AG04450 (cell line): ENCODE results near the gene CELF5. TPM values are rescaled to one million over a fixed set of nuclear protein-coding genes. Genes with fewer than 3 reads are reported as not detected.

ENCODE experiments used
- CTCF ChIA-PET: fragments of 300-600, 350-600 bp; formaldehyde crosslinking; extraction: SDS; loops from one replicate; lab custom pipeline; 2022; ENCODE audit warnings: antibody characterized with exemption, inconsistent platforms; lab: Charles Lee
- POLR2A ChIA-PET: fragments of 350-600 bp; formaldehyde crosslinking; extraction: SDS; loops from one replicate; lab custom pipeline; 2021; ENCODE audit warnings: antibody characterized with exemption, inconsistent platforms; lab: Yijun Ruan, JAX
- DNase-seq: peaks from one replicate; pipeline ENCODE4 v3.0.0-alpha.2; 2011; ENCODE audit warnings: low read depth, low spot score
- H3K27ac ChIP-seq: one replicate; pipeline ENCODE4 v1.5.1; 2012; ENCODE audit warnings: low read depth, low read length, control low read depth
- H3K27me3 ChIP-seq: one replicate; pipeline ENCODE4 v1.6.0; 2012; ENCODE audit warnings: low read length; ENCODE audit not compliant: control insufficient read depth, insufficient read depth
- H3K4me3 ChIP-seq: 2 replicates; pipeline ENCODE4 v1.5.1; 2011; ENCODE audit warnings: mild to moderate bottlenecking, low read depth, low read length, control low read depth
- H3K9me3 ChIP-seq: 2 replicates; pipeline ENCODE4 v1.5.1; 2012; ENCODE audit warnings: low read length; ENCODE audit not compliant: control insufficient read depth, insufficient read depth
- polyA plus RNA-seq: library from polyadenylated mRNA; depleted of rRNA; stranded (reverse); fragments of >200 nt; gene quantifications from 2 replicates; pipeline ENCODE4 v1.2.3, GENCODE V29; 2011
- TF ChIP-seq, protein P1 (sequence below): IDR thresholded peaks from 2 replicates; pipeline ENCODE4 v1.5.1; 2011; ENCODE audit warnings: low read depth, low read length, control low read depth, inconsistent platforms

CELF5 gene
- polyA plus RNA-seq, 1 experiment: not detected

DNA sequence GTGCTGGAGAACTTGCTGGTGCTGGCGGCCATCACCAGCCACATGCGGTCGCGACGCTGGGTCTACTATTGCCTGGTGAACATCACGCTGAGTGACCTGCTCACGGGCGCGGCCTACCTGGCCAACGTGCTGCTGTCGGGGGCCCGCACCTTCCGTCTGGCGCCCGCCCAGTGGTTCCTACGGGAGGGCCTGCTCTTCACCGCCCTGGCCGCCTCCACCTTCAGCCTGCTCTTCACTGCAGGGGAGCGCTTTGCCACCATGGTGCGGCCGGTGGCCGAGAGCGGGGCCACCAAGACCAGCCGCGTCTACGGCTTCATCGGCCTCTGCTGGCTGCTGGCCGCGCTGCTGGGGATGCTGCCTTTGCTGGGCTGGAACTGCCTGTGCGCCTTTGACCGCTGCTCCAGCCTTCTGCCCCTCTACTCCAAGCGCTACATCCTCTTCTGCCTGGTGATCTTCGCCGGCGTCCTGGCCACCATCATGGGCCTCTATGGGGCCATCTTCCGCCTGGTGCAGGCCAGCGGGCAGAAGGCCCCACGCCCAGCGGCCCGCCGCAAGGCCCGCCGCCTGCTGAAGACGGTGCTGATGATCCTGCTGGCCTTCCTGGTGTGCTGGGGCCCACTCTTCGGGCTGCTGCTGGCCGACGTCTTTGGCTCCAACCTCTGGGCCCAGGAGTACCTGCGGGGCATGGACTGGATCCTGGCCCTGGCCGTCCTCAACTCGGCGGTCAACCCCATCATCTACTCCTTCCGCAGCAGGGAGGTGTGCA lies 45.3 kb upstream of the CELF5 start:
- DNase-seq: no peak
- no peaks in the 10 kb centered on the region for H3K27me3 ChIP-seq
- peaks cover 12% of the 10 kb centered on the region; the same call in 1 of the 2 replicates for H3K9me3 ChIP-seq
- POLR2A ChIA-PET: no interaction called here
- H3K27ac ChIP-seq: no peak overlapping the region
- no peak overlapping the region for H3K4me3 ChIP-seq
- TF ChIP-seq, protein P1, sequence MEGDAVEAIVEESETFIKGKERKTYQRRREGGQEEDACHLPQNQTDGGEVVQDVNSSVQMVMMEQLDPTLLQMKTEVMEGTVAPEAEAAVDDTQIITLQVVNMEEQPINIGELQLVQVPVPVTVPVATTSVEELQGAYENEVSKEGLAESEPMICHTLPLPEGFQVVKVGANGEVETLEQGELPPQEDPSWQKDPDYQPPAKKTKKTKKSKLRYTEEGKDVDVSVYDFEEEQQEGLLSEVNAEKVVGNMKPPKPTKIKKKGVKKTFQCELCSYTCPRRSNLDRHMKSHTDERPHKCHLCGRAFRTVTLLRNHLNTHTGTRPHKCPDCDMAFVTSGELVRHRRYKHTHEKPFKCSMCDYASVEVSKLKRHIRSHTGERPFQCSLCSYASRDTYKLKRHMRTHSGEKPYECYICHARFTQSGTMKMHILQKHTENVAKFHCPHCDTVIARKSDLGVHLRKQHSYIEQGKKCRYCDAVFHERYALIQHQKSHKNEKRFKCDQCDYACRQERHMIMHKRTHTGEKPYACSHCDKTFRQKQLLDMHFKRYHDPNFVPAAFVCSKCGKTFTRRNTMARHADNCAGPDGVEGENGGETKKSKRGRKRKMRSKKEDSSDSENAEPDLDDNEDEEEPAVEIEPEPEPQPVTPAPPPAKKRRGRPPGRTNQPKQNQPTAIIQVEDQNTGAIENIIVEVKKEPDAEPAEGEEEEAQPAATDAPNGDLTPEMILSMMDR: no peak
- CTCF ChIA-PET: no interaction called here

DNA sequence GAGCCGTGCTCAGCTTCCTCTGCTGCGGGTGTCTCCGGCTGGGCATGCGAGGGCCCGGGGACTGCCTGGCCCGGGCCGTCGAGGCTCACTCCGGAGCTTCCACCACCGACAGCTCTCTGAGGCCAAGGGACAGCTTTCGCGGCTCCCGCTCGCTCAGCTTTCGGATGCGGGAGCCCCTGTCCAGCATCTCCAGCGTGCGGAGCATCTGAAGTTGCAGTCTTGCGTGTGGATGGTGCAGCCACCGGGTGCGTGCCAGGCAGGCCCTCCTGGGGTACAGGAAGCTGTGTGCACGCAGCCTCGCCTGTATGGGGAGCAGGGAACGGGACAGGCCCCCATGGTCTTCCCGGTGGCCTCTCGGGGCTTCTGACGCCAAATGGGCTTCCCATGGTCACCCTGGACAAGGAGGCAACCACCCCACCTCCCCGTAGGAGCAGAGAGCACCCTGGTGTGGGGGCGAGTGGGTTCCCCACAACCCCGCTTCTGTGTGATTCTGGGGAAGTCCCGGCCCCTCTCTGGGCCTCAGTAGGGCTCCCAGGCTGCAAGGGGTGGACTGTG lies 44.6 kb upstream of the CELF5 start:
- TF ChIP-seq, protein P1: no peak
- Histone ChIP-seq H3K27me3 (no peaks in the 10 kb centered on the region), H3K27ac (no peak overlapping the region), H3K9me3 (peaks cover 12% of the 10 kb centered on the region; the same call in 1 of the 2 replicates), H3K4me3 (no peak overlapping the region)
- ChIA-PET POLR2A (no interaction called here), CTCF (no interaction called here)
- DNase-seq: no peak

DNA sequence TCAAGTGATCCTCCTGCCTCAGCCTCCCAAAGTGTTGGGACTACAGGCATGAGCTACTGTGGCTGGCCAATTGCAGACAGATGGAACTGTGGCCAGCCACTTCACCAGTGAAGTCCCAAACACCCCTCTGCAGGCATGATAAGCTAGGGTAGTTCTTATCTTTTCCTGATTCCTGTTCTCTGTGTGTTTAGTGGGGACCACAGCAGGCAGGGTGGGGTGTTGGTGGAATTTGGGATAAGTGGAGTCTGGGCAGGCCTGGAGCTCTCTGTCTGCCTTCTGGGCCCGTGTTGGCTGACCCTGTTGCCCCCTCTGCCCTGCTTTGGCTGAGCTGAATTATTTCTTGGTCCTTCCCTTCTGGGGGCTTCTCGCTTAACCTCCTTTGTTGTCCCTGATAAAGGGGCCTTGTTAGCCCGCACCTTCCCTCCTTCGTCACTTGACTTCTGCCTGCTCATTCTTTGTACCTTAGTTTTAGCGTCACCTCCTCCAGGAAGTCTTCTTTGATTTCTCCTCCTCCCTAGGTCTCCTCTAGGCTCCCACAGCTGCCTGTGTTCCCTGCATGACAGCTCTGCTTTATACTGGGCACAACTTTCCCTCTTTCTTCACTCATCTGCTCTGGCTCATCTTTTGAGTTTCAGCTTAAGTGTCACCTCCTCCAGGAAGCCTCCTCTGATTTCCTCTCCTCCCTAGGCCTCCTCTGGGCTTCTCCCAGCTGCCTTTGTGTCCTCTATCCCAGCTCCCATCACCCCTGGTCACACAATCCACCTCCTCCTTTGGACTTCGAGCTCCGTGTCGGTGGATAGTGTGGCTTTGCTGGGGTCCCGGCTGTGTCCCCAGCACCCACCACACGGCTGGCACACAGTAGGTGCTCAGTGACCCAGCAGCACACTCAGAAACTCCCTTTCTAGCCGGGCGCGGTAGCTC lies 40.5 kb upstream of the CELF5 start:
- Histone ChIP-seq H3K27ac (no peak overlapping the region), H3K4me3 (no peak overlapping the region), H3K9me3 (peaks cover 8% of the 10 kb centered on the region; the same call in 1 of the 2 replicates), H3K27me3 (no peaks in the 10 kb centered on the region)
- ChIA-PET POLR2A (interaction anchor here (0.6 kb wide), 1 partner anchor 291 kb away, joined by 3 read pairs; no protein-coding TSS in a partner anchor), CTCF (interaction anchor here (1.2 kb wide), 1 partner anchor 233 kb away, joined by 6 read pairs; no protein-coding TSS in a partner anchor)
- TF ChIP-seq, protein P1: no peak
- DNase-seq: no peak

DNA sequence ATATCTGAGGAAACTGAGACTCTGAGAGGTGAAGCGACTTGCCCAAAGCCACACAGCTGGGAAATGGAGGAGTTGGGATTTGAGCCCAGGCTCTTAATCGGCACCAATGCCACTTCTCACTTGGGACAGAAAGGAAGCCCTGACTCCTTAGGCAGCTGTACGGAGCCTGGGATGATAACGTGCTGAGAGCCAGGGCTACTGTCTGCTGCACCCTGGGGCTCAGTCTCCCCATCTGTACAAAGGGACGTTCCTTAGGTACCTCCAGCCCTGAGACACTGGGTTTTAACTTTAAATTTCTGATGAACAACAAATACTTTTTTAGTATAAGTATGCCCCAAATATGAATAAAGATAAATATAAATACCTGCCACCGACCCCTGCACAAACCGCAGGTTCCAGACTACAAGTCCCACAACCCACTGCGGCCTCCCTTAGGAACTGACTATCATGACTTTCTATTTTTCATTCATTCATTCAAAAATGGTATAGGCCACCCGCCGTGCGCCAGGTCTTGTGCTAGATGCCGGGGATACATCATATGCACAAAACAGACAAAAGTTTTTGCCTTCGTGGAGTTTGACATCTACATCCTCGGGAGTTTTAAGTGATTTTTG lies 39.5 kb upstream of the CELF5 start:
- CTCF ChIA-PET: interaction anchor here (0.6 to 1.2 kb wide), 2 partner anchors 222 to 234 kb away, joined by 4 to 6 read pairs; no protein-coding TSS in a partner anchor
- peak overlapping the region; percentile 89 for H3K4me3 ChIP-seq
- POLR2A ChIA-PET: no interaction called here
- H3K27ac ChIP-seq: peak overlapping the region; percentile 47
- H3K27me3 ChIP-seq: no peaks in the 10 kb centered on the region
- no peak for DNase-seq
- TF ChIP-seq, protein P1: no peak
- no peaks in the 10 kb centered on the region; the same call in 1 of the 2 replicates for H3K9me3 ChIP-seq
